GM23248 (cell line): ENCODE data around the gene PLSCR1.

Source experiments
- EZH2 ChIP-seq: fragments of 200-600 bp; sonication (generic); IDR thresholded peaks from 2 replicates; pipeline ENCODE4 v1.6.1; 2018; ENCODE audit warnings: antibody characterized with exemption, mild to moderate bottlenecking; ENCODE audit not compliant: insufficient read depth, poor library complexity, severe bottlenecking
- EZH2phosphoT487 ChIP-seq: fragments of 200-600 bp; sonication (generic); IDR thresholded peaks from 2 replicates; pipeline ENCODE4 v1.6.1; 2018; ENCODE audit warnings: antibody characterized with exemption, moderate library complexity, mild to moderate bottlenecking, low read depth; ENCODE audit not compliant: insufficient read depth

DNA sequence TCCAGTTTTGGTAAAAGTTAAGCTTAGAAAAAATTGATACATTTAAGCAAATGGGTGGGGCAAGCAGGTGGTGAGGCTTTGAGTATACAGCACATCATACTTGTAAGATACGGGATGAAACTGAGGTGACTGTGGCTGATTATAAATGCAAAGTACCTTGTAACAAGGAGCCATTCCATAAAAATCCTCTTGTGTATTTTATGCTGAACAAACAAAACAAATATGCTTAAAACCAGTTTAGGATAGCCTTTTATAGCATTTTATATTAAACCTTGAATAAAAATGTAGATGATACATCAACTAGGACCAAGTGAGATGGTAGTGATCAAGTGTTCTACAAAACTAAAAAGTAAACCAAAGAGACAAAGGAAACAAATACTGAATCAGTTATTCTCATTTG is 3.4 kb downstream of the PLSCR1 start:
- TF ChIP-seq EZH2phosphoT487 (no peak), EZH2 (no peak)
